D721Med (cell line): Measurements from ENCODE around the gene CD1C.
"Not testable (repeated sequence)": the region's sequence is repeated elsewhere in the genome, so short reads cannot be mapped to it uniquely, and the experiment has no call there.

ENCODE experiments used
- DNase-seq: peaks from one replicate; pipeline ENCODE4 v3.0.0; 2011; ENCODE audit warnings: low spot score; ENCODE audit not compliant: insufficient read length
- FAIRE-seq: peaks from 2 replicates; lab custom pipeline; 2011; peaks lifted over from hg19 to GRCh38; lab: Jason Lieb, UNC
- CTCF ChIP-seq: IDR thresholded peaks from 2 replicates; pipeline ENCODE4 v1.5.1; 2012; ENCODE audit warnings: mild to moderate bottlenecking, control low read depth; ENCODE audit not compliant: insufficient read depth; ENCODE audit errors: missing control alignments

Gene CD1C

GRCh38 chr1:158289811-158290210 lies at the start of gene CD1C:
Gene CD1C (plus strand): TSS chr1:158289923. CDS start chr1:158290065, 142 bp downstream.
- FAIRE-seq (no peak), DNase-seq (no peak)
- TF ChIP-seq CTCF: no peak

- FAIRE-seq (no peak), DNase-seq (no peak)
- TF ChIP-seq CTCF: no peak
Measured at GRCh38 chr1:158246650-158247049, 43.1 kb upstream of the CD1C start.

GRCh38 chr1:158248118-158248517 lies 41.6 kb upstream of the CD1C start:
- FAIRE-seq (no peak), DNase-seq (no peak)
- TF ChIP-seq CTCF: no peak

GRCh38 chr1:158248771-158249170 lies 41.0 kb upstream of the CD1C start:
- DNase-seq (no peak), FAIRE-seq (no peak)
- TF ChIP-seq CTCF: no peak

- no peak for DNase-seq
- no peak for FAIRE-seq
- TF ChIP-seq CTCF: no peak
Measured at GRCh38 chr1:158249646-158250045, 40.1 kb upstream of the CD1C start.

GRCh38 chr1:158251163-158251562 lies 38.6 kb upstream of the CD1C start:
- DNase-seq: no peak
- no peak for TF ChIP-seq CTCF
- FAIRE-seq: no peak

GRCh38 chr1:158255656-158256055 lies 34.1 kb upstream of the CD1C start:
- no peak for FAIRE-seq
- no peak for DNase-seq
- TF ChIP-seq CTCF: no peak

GRCh38 chr1:158256747-158257146 lies 33.0 kb upstream of the CD1C start:
- not testable (repeated sequence) for DNase-seq, FAIRE-seq
